NCI-H187 treated with DMSO at 0.1 percent for 48 hours (cell line): Measurements from ENCODE around the gene MT2A.

ENCODE experiments used
- DNase-seq: peaks from one replicate; lab custom pipeline; 2025; lab: John Stamatoyannopoulos, UW

MT2A gene

GRCh38 chr16:56600398-56600999, 7.9 kb upstream of the MT2A start:
- DNase-seq: no peak

DNA sequence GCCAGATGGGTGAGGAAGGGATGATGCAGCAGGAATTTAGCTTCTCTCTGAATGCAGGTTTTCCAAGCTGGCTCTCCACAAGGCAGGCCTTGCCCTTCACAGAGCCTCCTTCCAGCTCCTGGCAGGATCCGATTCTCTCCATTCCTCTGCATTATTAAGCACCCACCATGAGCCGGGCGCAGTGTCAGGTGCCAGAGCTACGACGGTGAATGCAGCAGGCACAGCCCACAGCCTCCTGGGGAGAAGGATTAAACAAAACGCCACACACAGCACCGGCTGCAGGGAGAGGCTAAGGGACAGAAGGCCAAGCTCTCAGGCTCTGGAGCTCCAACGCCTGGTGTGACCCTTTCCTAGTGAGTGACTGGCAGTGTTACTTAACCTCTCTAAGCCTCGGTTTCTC, 7.1 kb upstream of the MT2A start:
- DNase-seq: no peak

DNA sequence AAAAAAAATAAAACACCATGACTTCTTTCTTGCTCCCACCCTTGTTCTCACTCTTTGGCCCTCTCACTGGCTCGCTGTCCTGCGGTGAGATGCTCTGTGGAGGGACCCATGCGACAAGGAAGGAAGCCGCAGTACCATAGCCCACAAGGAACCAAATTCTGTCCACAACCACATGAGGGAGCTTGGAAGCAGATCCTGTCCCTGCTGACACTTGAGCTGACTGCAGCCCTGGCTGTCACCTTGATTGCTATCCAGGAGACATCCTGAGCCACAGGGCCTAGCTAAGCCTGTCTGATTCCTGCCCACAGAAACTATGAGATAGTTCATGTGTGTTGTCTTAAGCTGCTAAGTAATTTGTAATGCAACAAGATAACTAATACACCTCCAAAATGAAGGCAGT, 4.8 kb upstream of the MT2A start:
- no peak for DNase-seq

DNA sequence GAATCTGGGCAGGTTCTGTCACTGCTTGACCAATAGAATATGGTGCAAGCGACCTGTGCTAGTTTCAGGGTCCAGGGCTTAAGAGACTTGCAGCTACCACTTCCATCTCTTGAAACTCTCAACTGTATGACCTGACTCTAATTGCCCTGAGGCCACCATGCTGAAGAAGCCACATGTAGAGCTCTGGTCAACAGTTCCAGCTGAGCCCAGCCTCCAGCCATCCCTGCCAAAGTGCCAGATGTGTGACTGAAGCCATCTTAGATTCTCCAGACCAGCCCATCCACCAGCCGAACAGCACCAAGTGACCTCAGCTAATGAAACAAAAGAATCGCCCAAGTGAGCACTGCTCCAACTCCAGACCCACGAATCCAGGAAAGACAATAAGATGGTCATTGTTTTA, 3.4 kb upstream of the MT2A start:
- DNase-seq: no peak

DNA sequence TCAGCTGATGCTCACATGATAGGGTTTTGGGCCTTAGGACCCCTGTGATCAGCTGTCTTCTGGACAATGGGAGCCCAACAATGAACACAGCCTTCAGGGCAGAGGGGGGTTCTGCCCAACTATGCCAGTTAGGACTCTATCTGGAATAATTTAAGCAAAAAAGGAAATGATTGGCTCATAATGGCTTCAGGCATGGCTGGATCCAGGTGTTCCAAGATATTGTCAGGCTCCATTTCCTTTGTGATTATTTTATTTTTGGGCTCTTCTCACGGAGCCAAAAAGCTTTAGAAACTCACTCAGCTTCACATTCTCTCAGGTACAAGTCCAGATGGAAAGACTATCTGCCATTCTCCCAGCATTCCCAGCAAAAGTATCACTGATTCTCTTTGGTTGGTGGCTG, 2.9 kb upstream of the MT2A start:
- no peak for DNase-seq

- DNase-seq: no peak
Observed at GRCh38 chr16:56606071-56606475, 2.3 kb upstream of the MT2A start.

GRCh38 chr16:56606476-56607108, 1.8 kb upstream of the MT2A start:
- no peak for DNase-seq

- DNase-seq: no peak
Observed at GRCh38 chr16:56607109-56607618, 1.2 kb upstream of the MT2A start.

DNA sequence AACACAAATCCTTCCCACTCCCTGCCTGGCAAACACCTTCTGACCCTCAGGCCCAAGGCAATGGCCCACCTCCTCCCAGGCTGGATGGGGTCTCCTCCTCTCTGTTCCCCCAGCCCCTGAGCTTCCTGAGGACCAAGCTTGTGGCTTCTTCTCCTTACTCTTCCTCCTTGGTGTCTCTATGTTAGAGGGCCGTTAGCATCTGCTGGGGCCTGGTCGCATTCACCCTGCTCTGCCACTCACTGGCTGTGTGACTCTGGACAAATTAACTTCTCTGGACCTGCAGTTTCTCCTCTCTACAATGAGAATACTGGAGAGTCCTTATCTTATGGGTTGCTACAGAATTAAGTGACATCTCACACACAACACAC, 725 bp upstream of the MT2A start:
- no peak for DNase-seq

DNA sequence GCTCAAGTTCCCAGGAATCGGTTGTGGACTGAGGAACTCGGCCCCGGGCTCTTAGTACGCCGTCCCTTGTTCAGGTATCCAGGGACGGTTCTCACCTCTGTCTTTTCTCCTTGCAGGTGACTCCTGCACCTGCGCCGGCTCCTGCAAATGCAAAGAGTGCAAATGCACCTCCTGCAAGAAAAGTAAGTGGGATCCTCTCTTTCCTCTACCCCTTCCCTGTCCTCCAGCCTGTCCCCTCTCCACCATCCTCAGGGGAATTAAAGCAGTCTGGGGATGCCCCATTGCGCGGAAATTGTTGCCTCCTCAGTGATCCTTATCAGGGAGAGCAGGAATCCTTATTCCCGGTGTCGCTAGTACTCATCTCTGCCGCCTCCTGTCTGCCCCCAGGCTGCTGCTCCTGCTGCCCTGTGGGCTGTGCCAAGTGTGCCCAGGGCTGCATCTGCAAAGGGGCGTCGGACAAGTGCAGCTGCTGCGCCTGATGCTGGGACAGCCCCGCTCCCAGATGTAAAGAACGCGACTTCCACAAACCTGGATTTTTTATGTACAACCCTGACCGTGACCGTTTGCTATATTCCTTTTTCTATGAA, 585 bp downstream of the MT2A start:
- no peak for DNase-seq

- DNase-seq: no peak
Observed at GRCh38 chr16:56609463-56609921, 1.1 kb downstream of the MT2A start.

- no peak for DNase-seq
Observed at GRCh38 chr16:56610017-56610608, 1.7 kb downstream of the MT2A start.

- DNase-seq: no peak
Observed at GRCh38 chr16:56610609-56611111, 2.3 kb downstream of the MT2A start.

- no peak for DNase-seq
Observed at GRCh38 chr16:56611281-56611833, 3.0 kb downstream of the MT2A start.

DNA sequence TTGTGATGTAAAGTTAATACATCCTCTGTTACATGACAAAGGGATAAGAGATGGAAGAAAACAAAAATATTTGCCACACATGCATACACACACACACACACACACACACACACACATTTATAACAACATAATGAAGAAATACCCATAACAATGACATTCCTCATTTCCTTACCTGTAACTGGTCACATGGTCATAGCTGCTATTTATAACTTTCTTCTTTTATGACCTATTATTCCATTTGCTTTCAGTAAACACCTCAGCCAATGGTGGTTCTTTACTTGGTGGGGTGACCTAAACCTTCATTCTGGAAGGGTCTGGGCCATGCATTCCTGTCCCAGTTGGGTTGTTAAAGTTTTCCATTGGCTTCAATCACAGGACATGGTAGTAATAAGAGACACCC, 5.3 kb downstream of the MT2A start:
- DNase-seq: no peak

DNA sequence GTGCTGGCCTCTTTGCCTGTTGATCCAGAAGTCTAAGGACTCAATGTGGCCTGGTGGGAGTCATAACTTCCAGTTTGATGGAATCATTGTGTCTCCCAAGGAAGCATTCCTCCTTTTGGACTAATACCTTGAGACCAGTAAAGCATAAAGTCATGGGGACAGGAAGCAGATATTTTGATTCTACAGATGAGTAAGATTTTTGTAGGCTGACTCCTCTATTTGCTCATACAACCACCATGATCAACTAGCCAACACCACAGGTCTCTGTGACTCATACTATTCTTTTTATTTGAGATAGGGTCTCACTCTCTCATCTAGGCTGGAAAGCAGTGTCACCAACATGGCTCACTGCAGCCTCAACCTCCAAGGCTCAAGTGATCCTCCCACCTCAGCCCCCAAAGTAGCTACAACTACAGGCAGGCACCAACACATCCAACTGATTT, 6.2 kb downstream of the MT2A start:
- no peak for DNase-seq

- DNase-seq: no peak
Observed at GRCh38 chr16:56615353-56615752, 7.0 kb downstream of the MT2A start.

DNA sequence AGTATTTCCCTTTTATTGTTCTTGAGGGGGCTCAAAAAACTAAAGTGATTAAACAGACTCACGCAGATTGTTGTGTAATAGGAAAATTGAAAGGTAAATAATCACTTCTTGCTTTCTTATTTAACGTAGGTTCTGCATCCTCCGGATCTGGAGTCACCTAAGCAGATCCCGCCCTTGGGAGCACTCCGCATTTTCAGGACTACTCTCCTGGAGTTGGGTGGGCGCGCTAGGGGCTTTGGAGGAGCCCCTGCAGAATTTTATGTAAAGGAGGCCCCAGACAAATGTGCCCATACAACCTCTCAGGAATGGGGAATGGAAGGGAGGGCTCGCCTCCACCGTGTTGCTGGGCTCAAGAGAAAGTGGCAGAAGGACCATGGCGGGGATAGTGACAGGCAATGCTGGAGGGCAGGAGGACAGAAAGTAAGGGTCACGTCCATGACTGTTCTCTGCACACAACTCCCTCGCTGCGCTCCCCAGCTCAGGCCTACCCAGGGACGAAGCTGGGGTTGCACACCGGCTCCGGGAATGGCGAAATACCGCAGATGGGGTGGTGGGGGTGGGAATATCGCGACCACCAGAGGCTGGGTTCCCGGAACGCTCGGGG, 8.3 kb downstream of the MT2A start:
- DNase-seq: no peak

DNA sequence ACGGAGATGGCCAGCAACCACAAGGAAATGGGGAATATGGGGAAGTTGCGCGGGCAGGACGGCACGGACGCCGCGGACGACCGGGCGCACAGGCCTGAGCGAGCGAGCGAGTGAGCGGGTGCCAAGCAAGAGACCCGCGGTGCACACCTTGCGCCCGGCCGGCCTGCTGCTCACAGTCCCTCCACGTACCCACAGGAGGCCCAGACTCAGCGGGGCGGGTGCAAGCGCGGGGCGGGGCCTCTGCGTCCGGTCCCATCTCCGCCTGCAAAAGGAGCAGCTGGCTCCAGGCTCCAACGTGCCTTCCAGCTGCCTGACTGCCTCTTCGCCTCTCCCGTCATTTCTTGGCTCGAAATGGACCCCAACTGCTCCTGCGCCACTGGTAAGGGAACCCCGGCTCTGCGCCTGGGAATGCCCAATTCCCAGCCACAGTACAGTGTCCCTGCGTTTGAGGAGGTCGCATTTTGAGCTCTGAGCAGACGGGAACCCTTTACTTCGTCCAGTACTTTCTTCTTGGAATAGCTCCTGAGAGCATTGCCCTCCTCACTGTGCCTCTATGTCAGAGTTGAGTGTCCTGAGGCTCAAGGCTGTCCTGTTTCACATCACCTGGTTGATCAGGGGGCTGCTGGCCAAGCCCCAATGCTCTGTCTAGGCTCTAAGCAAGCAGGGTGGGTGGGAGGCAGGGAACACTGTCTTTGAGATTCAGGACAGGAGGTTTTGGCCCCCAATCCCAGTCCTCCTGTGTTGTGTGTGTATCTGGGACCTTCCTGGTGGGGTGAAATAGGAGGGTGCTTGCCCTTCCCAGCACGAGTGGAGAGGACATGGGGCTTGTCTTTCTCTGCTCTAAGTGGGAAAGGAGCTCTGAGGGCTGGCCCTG, 9.1 kb downstream of the MT2A start:
- DNase-seq: no peak

DNA sequence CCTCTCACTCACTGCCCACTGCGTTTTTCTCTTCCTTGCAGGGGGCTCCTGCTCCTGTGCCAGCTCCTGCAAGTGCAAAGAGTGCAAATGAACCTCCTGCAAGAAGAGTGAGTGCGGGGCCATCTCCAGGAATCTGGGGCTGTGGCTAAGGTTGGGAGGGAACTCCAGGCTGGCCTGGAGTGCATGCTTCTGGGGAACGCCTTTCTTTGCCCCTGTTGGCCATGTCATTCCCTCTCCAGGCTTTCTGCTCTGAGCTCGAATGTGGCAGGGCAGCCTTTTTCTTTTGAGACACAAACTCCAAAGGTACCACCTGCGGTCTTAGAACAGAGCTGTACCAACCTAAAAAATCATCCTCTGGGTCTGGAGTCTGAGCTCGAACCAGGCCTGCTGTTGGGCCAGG, 9.8 kb downstream of the MT2A start:
- no peak for DNase-seq

GRCh38 chr16:56620339-56620897, 12.0 kb downstream of the MT2A start:
- no peak for DNase-seq
